IMR-90 (cell line): ENCODE results near the gene COA6. TPM values are rescaled to one million over a fixed set of nuclear protein-coding genes. Genes with fewer than 3 reads are reported as not detected.

Experiments
- BHLHE40 ChIP-seq: fragments of 150-350 bp; IDR thresholded peaks from 2 replicates; pipeline ENCODE4 v1.6.1; 2016; ENCODE audit warnings: mild to moderate bottlenecking, low read depth, low read length
- CHD1 ChIP-seq: IDR thresholded peaks from 2 replicates; pipeline ENCODE4 v1.6.1; 2012; ENCODE audit warnings: low read depth, low read length, improper control_type of control experiment
- MXI1 ChIP-seq: IDR thresholded peaks from 2 replicates; pipeline ENCODE4 v1.6.1; 2012; ENCODE audit warnings: low read depth, mild to moderate bottlenecking, low read length, moderate library complexity, borderline replicate concordance
- POLR2A ChIP-seq: IDR thresholded peaks from 2 replicates; pipeline ENCODE4 v1.6.1; 2012; ENCODE audit warnings: mild to moderate bottlenecking, low read depth, low read length
- USF2 ChIP-seq: fragments of 150-350 bp; IDR thresholded peaks from 2 replicates; pipeline ENCODE4 v1.6.1; 2017; ENCODE audit warnings: mild to moderate bottlenecking, antibody characterized with exemption, low read length, low read depth
- polyA plus RNA-seq, 3 experiments: library from polyadenylated mRNA; depleted of rRNA; stranded (reverse); fragments of >200 nt; gene quantifications; 2 replicates each; pipeline ENCODE4 v1.2.3, GENCODE V29; 2012; ENCODE audit warnings: low replicate concordance in 1 of 3
- total RNA-seq: library from RNA; depleted of rRNA; stranded (reverse); fragments of >200 nt; gene quantifications from 2 replicates; pipeline ENCODE4 v1.2.3, GENCODE V29; 2012

COA6 gene
- total and polyA plus RNA-seq, 2 of the 4 experiments (the other 2 are of a cell fraction) = 6.8 to 14.3 TPM

- TF ChIP-seq MXI1 = no peak; the same call in 1 of the 2 replicates
- peak; percentile 90 for TF ChIP-seq BHLHE40
- peak; percentile 60 for TF ChIP-seq USF2
- 0 out of 2 replicates have a peak, but pooled peaks have one; percentile 36 for TF ChIP-seq CHD1
- peak; percentile 79 for TF ChIP-seq POLR2A
Measured at GRCh38 chr1:234373064-234373958, at the start of gene COA6 (continued).
